PC-3 (cell line): ENCODE results near the gene LGALS4. TPM values are rescaled to one million over a fixed set of nuclear protein-coding genes. Genes with fewer than 3 reads are reported as not detected.

Experiments
- ATAC-seq: fragments of 200-7000 bp; cut with Tn5 transposase; 2 replicates; pipeline ENCODE4 v1.9.1; 2020; ENCODE audit warnings: mild to moderate bottlenecking, moderate library complexity
- BruUV-seq: library from RNA; stranded (reverse); fragments of 400-500 nt; replicated peaks from 2 replicates; lab custom pipeline; 2021; lab: Mats Ljungman, UMichigan
- CTCF ChIA-PET: fragments of 300-600 bp; sonication (Branson Sonifier 250); formaldehyde crosslinking; loops from one replicate; lab custom pipeline; 2022; ENCODE audit warnings: antibody characterized with exemption; lab: Charles Lee
- POLR2A ChIA-PET: fragments of 300-600 bp; sonication (Branson Sonifier 250); formaldehyde crosslinking; loops from one replicate; lab custom pipeline; 2022; ENCODE audit warnings: antibody characterized with exemption; ENCODE audit not compliant: unreplicated experiment; lab: Charles Lee
- DNase-seq: peaks from one replicate; pipeline ENCODE4 v3.0.0-alpha.2; 2015
- H2AFZ ChIP-seq: fragments of 300-600 bp; sonication (generic); 2 replicates; pipeline ENCODE4 v1.6.0; 2016; ENCODE audit warnings: antibody characterized with exemption, low read length
- H3F3A ChIP-seq: fragments of 300-600 bp; sonication (generic); one replicate; pipeline ENCODE4 v1.6.0; 2017; ENCODE audit warnings: antibody characterized with exemption, low read length, control low read depth, mild to moderate bottlenecking; ENCODE audit not compliant: unreplicated experiment
- H3K27ac ChIP-seq: fragments of 300-600 bp; sonication (generic); 2 replicates; pipeline ENCODE4 v1.5.1; 2016; ENCODE audit warnings: mild to moderate bottlenecking, low read length
- H3K27me3 ChIP-seq: fragments of 300-600 bp; sonication (generic); 2 replicates; pipeline ENCODE4 v1.6.1; 2016; ENCODE audit warnings: low read length, mixed read lengths
- H3K36me3 ChIP-seq: fragments of 300-600 bp; sonication (generic); 2 replicates; pipeline ENCODE4 v1.6.1; 2016; ENCODE audit warnings: low read depth, mixed run types, low read length, mixed read lengths
- H3K4me1 ChIP-seq: fragments of 300-600 bp; sonication (generic); 2 replicates; pipeline ENCODE4 v1.5.1; 2016; ENCODE audit warnings: low read length; ENCODE audit not compliant: insufficient read depth
- H3K4me2 ChIP-seq: fragments of 300-600 bp; sonication (generic); 2 replicates; pipeline ENCODE4 v1.6.0; 2016; ENCODE audit warnings: low read length
- H3K4me3 ChIP-seq: fragments of 300-600 bp; sonication (generic); 2 replicates; pipeline ENCODE4 v1.5.1; 2016; ENCODE audit warnings: mild to moderate bottlenecking, low read length, mixed read lengths
- H3K79me2 ChIP-seq: fragments of 300-600 bp; sonication (generic); 2 replicates; pipeline ENCODE4 v1.6.1; 2017; ENCODE audit warnings: low read length, mixed read lengths
- H3K9ac ChIP-seq: fragments of 300-600 bp; sonication (generic); 2 replicates; pipeline ENCODE4 v1.6.0; 2016; ENCODE audit warnings: mild to moderate bottlenecking, low read length
- H3K9me2 ChIP-seq: fragments of 300-600 bp; sonication (generic); replicated peaks from 2 replicates; pipeline ENCODE4 v1.6.1; 2016; ENCODE audit warnings: mixed run types, low read length, mixed read lengths
- H3K9me3 ChIP-seq: fragments of 300-600 bp; sonication (generic); 2 replicates; pipeline ENCODE4 v1.6.1; 2016; ENCODE audit warnings: low read length, mixed read lengths
- H4K20me1 ChIP-seq: fragments of 300-600 bp; sonication (generic); 2 replicates; pipeline ENCODE4 v1.6.1; 2016; ENCODE audit warnings: low read length, mixed read lengths
- CTCF ChIP-seq: fragments of 300-600 bp; sonication (generic); conservative IDR thresholded peaks from 2 replicates; pipeline ENCODE4 v1.5.1; 2017; ENCODE audit warnings: antibody characterized with exemption, low read depth, mild to moderate bottlenecking, low read length
- EZH2 ChIP-seq: fragments of 300-600 bp; sonication (generic); IDR thresholded peaks from one replicate; pipeline ENCODE4 v1.6.1; 2017; ENCODE audit warnings: antibody characterized with exemption, mild to moderate bottlenecking, low read length; ENCODE audit not compliant: unreplicated experiment
- EZH2phosphoT487 ChIP-seq: fragments of 300-600 bp; sonication (generic); IDR thresholded peaks from 2 replicates; pipeline ENCODE4 v1.6.1; 2018; ENCODE audit warnings: mild to moderate bottlenecking, antibody characterized with exemption, low read length, borderline replicate concordance
- intact Hi-C: fragments of 100-400 bp; cut with micrococcal nuclease; formaldehyde crosslinking; loops from 2 replicates; pipeline ENCODE4 v1.9.0; 2023
- total RNA-seq: library from RNA; depleted of rRNA; stranded (reverse); fragments of >200 nt; gene quantifications from 2 replicates; pipeline ENCODE4 v1.2.3, GENCODE V29; 2014

LGALS4 gene
- total RNA-seq, 1 experiment from 2014 or later, result 0.51 TPM

- H3K9ac ChIP-seq, result no peak overlapping the region
- peaks cover 39% of the 10 kb centered on the region; the same call in 1 of the 2 replicates for H4K20me1 ChIP-seq
- H3K4me1 ChIP-seq, result peaks cover 22% of the 10 kb centered on the region
- H3F3A ChIP-seq, result peaks cover 8% of the 10 kb centered on the region
- no peak overlapping the region for H3K4me2 ChIP-seq
- H3K27me3 ChIP-seq, result no peaks in the 10 kb centered on the region
- TF ChIP-seq EZH2, result no peak
- H3K9me3 ChIP-seq, result no peaks in the 10 kb centered on the region
- CTCF ChIA-PET, result no interaction called here
- no TSS peak for BruUV-seq
- intact Hi-C loops, result no loop called here
- no peak overlapping the region for H3K4me3 ChIP-seq
- POLR2A ChIA-PET, result no interaction called here
- no peaks in the 10 kb centered on the region for H3K9me2 ChIP-seq
- peaks cover 78% of the 10 kb centered on the region for H3K79me2 ChIP-seq
- ATAC-seq (no peak), DNase-seq (no peak)
- no peak overlapping the region for H2AFZ ChIP-seq
- peaks cover 67% of the 10 kb centered on the region for H3K36me3 ChIP-seq
- H3K27ac ChIP-seq, result no peak overlapping the region
Observed at GRCh38 chr19:38845374-38846024, 32.8 kb upstream of the LGALS4 start.

- no TSS peak for BruUV-seq
- intact Hi-C loops, result no loop called here
- H3K4me3 ChIP-seq, result no peak overlapping the region
- no peaks in the 10 kb centered on the region for H3K27me3 ChIP-seq
- peaks cover 29% of the 10 kb centered on the region for H3K4me1 ChIP-seq
- H3K36me3 ChIP-seq, result peaks cover 71% of the 10 kb centered on the region
- no peaks in the 10 kb centered on the region for H3K9me2 ChIP-seq
- CTCF ChIA-PET, result no interaction called here
- no peaks in the 10 kb centered on the region for H3K9me3 ChIP-seq
- POLR2A ChIA-PET, result no interaction called here
- H3K9ac ChIP-seq, result no peak overlapping the region
- ATAC-seq (no peak), DNase-seq (no peak)
- peaks cover 9% of the 10 kb centered on the region for H3F3A ChIP-seq
- H3K27ac ChIP-seq, result no peak overlapping the region
- no peak overlapping the region for H3K4me2 ChIP-seq
- TF ChIP-seq CTCF, result no peak
- TF ChIP-seq EZH2phosphoT487, result no peak
- TF ChIP-seq EZH2, result no peak
- peaks cover 78% of the 10 kb centered on the region for H3K79me2 ChIP-seq
- peaks cover 39% of the 10 kb centered on the region; the same call in 1 of the 2 replicates for H4K20me1 ChIP-seq
- no peak overlapping the region for H2AFZ ChIP-seq
Observed at GRCh38 chr19:38844093-38844686, 31.4 kb upstream of the LGALS4 start.

GRCh38 chr19:38843175-38843758 lies 30.5 kb upstream of the LGALS4 start:
- DNase-seq (no peak), ATAC-seq (no peak)
- H3F3A ChIP-seq, result peaks cover 14% of the 10 kb centered on the region
- no peak overlapping the region for H3K4me3 ChIP-seq
- intact Hi-C loops, result no loop called here
- BruUV-seq, result no TSS peak
- peaks cover 72% of the 10 kb centered on the region for H3K36me3 ChIP-seq
- H3K9me2 ChIP-seq, result no peaks in the 10 kb centered on the region
- no peak overlapping the region for H3K27ac ChIP-seq
- ChIA-PET POLR2A (no interaction called here), CTCF (no interaction called here)
- no peaks in the 10 kb centered on the region for H3K27me3 ChIP-seq
- peaks cover 30% of the 10 kb centered on the region for H3K4me1 ChIP-seq
- no peak overlapping the region for H3K9ac ChIP-seq
- no peak for TF ChIP-seq CTCF
- no peak for TF ChIP-seq EZH2phosphoT487
- TF ChIP-seq EZH2, result no peak
- no peak overlapping the region for H2AFZ ChIP-seq
- H3K4me2 ChIP-seq, result no peak overlapping the region
- peaks cover 32% of the 10 kb centered on the region; the same call in 1 of the 2 replicates for H4K20me1 ChIP-seq
- H3K79me2 ChIP-seq, result peaks cover 69% of the 10 kb centered on the region
- H3K9me3 ChIP-seq, result no peaks in the 10 kb centered on the region
